Fibroblast of mammary gland (primary cell): ENCODE measurements around the gene PPP1R1A.

Source experiments
- DNase-seq: peaks from one replicate; pipeline ENCODE4 v3.0.0-alpha.2; 2010; ENCODE audit warnings: low read depth
- H3K4me3 ChIP-seq: 2 replicates; pipeline ENCODE4 v1.5.1; 2011; ENCODE audit warnings: low read depth, mild to moderate bottlenecking, low read length, moderate library complexity; ENCODE audit not compliant: control insufficient read depth
- TF ChIP-seq, protein P1 (sequence below): conservative IDR thresholded peaks from 2 replicates; pipeline ENCODE4 v1.5.1; 2011; ENCODE audit warnings: low read depth, low read length, inconsistent platforms; ENCODE audit not compliant: control insufficient read depth, insufficient read depth

PPP1R1A gene

DNA sequence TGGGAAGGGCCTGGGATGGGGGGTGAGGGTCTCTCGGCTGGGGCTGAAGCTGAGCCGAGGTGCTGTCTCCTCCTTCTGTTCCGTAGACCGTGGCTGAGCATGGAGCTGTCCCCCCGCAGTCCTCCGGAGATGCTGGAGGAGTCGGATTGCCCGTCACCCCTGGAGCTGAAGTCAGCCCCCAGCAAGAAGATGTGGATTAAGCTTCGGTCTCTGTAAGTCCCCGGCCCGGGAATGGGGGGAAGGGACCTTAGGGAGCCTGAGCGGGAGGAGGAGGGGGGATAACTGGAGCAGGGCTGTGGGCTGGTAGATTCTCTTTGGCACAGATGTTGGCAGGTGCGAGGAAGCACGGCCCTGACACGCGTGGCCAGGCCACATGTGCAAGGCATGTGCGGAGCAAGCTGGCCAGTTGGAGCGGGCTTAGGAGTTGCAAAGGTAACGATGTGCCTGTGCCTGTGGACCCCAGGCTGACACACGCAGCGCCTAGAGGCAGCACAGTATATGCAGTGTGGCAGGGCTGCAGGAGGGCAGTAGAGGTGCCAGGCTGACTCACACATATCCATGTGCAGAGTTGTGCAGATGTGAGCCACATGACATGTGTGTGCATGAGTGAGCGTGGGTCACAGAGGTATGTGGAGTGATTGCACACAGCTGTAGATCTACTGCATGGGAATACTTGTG lies 38.5 kb downstream of the PPP1R1A start:
- TF ChIP-seq, protein P1, sequence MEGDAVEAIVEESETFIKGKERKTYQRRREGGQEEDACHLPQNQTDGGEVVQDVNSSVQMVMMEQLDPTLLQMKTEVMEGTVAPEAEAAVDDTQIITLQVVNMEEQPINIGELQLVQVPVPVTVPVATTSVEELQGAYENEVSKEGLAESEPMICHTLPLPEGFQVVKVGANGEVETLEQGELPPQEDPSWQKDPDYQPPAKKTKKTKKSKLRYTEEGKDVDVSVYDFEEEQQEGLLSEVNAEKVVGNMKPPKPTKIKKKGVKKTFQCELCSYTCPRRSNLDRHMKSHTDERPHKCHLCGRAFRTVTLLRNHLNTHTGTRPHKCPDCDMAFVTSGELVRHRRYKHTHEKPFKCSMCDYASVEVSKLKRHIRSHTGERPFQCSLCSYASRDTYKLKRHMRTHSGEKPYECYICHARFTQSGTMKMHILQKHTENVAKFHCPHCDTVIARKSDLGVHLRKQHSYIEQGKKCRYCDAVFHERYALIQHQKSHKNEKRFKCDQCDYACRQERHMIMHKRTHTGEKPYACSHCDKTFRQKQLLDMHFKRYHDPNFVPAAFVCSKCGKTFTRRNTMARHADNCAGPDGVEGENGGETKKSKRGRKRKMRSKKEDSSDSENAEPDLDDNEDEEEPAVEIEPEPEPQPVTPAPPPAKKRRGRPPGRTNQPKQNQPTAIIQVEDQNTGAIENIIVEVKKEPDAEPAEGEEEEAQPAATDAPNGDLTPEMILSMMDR: no peak
- peak; percentile 40 for DNase-seq
- H3K4me3 ChIP-seq: no peak overlapping the region

DNA sequence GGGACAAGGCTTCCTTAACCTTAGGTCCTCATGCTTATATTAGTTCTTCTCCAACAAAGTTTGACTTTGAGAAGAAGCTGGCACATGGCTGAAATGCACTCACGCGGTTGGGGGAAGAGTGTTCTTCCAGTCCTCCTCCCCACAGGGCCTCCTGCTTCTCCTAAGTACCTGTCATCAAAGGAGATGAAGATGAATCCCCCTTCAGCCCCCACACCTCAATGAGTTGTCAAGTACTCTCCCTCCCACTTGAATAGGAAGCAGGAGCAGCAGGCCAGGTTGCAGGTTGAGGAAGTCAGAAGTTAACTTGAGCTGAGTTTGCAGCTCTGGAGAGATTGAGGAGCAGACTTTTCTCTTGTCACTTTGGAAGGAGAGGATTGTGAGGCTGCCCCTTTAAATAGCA lies 41.9 kb downstream of the PPP1R1A start:
- TF ChIP-seq, protein P1: no peak
- no peak overlapping the region for H3K4me3 ChIP-seq
- no peak for DNase-seq

DNA sequence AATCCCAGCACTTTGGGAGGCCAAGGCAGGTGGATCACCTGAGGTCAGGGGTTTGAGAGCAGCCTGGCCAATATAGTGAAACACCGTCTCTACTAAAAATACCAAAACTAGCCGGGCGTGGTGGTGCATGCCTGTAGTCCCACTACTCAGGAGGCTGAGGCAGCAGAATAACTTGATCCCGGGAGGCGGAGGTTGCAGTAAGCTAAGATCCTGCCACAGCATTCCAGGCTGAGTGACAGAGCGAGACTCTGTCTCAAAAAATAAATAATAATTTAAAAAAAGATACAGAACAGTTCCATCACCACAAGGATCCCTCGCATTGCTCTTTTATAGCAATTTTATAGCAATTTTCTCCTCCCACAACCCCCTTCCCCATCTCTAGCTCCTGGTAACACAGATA lies 43.7 kb downstream of the PPP1R1A start:
- H3K4me3 ChIP-seq: no peak overlapping the region
- DNase-seq: no peak
- TF ChIP-seq, protein P1: no peak

DNA sequence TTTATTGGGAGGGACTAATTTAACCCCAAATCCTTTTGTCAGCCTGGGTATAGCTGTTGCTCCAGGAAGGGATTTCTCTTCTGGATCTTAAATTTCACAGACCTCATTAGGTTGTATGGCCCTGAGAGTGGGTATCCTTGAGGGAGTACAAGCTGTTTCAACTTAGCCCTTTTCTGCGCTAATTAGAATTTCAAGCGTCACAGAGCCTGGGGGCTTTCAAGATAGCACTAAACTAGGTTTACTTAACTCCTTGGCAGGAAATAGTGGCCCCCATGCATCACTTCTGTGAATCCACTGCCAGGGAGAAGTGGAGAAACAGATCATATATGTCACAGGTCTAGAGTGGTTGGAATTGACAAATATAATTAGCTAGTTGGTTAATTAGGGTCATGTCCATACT lies 44.9 kb downstream of the PPP1R1A start:
- DNase-seq: no peak
- no peak overlapping the region for H3K4me3 ChIP-seq
- TF ChIP-seq, protein P1: no peak

DNA sequence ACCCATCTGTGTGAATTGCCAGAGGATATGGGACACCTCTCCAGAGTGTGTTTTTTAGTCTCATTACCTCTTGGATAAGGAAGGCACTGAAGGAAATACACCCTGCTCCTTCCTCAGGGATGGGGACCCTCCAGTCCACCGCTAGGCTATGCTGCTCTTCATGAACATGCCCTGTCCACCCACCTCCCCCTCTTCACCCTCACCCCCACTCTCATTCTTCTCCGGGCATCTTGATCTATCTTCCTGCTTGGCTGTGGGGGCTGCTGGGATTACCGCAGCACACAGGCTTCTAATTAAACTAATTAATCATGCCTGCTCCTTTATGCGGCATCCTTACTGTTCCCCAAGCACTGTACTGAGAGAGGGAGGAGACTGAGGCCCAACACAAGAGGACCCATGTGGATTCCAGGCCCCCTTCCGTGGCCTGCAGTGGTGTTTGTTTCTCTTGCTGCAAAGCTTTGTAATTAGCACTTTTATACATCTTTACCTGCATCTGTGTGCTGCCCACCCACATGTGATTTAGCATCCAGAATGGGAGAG lies 46.6 kb downstream of the PPP1R1A start:
- TF ChIP-seq, protein P1: no peak
- no peak for DNase-seq
- no peak overlapping the region for H3K4me3 ChIP-seq

DNA sequence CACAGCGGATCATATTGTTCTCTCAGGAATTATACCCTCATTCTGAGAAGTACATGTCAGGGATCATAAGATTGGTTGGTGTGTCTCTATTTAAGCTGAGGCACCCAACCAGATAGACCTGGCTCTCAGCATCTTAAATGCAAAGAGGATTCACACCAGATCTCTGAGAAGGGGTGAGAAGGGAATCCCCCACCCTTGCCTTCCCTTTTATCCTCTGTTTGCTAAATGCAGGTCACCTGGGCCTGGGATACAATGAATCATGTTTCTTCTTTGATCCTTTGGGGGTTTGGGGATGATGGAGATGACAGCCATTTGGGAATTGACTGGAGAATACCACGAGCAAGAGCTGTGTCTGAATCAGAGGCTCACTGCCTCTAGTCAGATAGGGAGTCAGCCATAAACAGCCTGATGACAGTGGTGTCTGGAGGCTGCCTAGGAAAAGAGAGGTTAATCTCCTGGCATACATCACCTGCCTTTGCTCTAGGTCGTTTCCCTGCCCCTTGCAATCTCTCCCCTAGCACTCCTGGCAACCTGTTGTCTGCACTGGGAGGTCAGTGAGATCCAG lies 50.2 kb downstream of the PPP1R1A start:
- no peak overlapping the region for H3K4me3 ChIP-seq
- TF ChIP-seq, protein P1: no peak
- DNase-seq: no peak
